Measurements from ENCODE around the gene UROS. TPM values are rescaled to one million over a fixed set of nuclear protein-coding genes. Genes with fewer than 3 reads are reported as not detected.

Gene UROS
- total RNA-seq, 6 donors from 2014 or later = 26.3 to 48.0 (median 37.2) TPM

- peaks cover 3 to 73% (median 44%) of the 10 kb centered on the region in 4 donors for H3K36me3 ChIP-seq
- WGBS, 2 donors = 80 to 100% methylated on average over 1 of the region's 1 CpG
- H3K4me3 ChIP-seq = no peak overlapping the region
- DNase-seq = no peak
- H3K27me3 ChIP-seq = no peaks in the 10 kb centered on the region
- no peaks in the 10 kb centered on the region for H3K4me1 ChIP-seq
- no peak for ATAC-seq (ENCODE audit: low FRiP score in 2 of 2)
- H3K9me3 ChIP-seq = no peaks in the 10 kb centered on the region
- no peak overlapping the region for H3K27ac ChIP-seq
- no peak for TF ChIP-seq EP300 (IDR thresholded peaks at IDR 0.05)
- no peak for TF ChIP-seq POLR2A (IDR thresholded peaks at IDR 0.05)
- no peak for TF ChIP-seq POLR2AphosphoS5 (IDR thresholded peaks at IDR 0.05)
- TF ChIP-seq, protein P1, sequence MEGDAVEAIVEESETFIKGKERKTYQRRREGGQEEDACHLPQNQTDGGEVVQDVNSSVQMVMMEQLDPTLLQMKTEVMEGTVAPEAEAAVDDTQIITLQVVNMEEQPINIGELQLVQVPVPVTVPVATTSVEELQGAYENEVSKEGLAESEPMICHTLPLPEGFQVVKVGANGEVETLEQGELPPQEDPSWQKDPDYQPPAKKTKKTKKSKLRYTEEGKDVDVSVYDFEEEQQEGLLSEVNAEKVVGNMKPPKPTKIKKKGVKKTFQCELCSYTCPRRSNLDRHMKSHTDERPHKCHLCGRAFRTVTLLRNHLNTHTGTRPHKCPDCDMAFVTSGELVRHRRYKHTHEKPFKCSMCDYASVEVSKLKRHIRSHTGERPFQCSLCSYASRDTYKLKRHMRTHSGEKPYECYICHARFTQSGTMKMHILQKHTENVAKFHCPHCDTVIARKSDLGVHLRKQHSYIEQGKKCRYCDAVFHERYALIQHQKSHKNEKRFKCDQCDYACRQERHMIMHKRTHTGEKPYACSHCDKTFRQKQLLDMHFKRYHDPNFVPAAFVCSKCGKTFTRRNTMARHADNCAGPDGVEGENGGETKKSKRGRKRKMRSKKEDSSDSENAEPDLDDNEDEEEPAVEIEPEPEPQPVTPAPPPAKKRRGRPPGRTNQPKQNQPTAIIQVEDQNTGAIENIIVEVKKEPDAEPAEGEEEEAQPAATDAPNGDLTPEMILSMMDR (IDR thresholded peaks at IDR 0.05) = no peak
These were observed 11.8 kb downstream of the UROS start for GRCh38 chr10:125811251-125811650.

DNA sequence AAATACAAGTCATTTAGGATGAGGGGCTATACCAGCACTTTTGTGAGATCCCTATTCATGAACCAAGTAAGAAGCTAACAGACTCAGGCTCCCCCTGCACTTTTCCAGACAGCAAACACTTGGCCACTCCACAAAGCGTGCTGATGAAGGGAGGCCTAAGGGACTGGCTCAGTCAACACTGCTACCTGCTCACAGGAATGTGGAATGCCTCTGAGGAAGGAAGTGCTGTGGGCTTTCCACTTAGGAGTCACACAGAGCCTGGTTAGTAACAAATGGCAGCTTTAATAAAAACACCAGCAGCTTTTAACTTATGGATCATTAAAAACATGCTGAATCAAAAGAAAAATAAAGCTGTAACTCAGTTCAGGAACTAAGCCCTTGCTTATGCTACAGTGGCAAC is 15.0 kb downstream of the UROS start:
- no peaks in the 10 kb centered on the region for H3K27me3 ChIP-seq
- H3K4me1 ChIP-seq = no peaks in the 10 kb centered on the region
- TF ChIP-seq, protein P1 (IDR thresholded peaks at IDR 0.05) = no peak
- no peak for TF ChIP-seq POLR2AphosphoS5 (IDR thresholded peaks at IDR 0.05)
- 100% methylated on average over 1 of the region's 1 CpG for WGBS, 2 donors
- peak in 1 of 2 donors; percentile 56 for ATAC-seq (ENCODE audit: low FRiP score in 2 of 2)
- H3K36me3 ChIP-seq = peaks cover 3 to 70% (median 31%) of the 10 kb centered on the region in 4 donors
- DNase-seq = no peak
- H3K9me3 ChIP-seq = no peaks in the 10 kb centered on the region
- no peak overlapping the region for H3K27ac ChIP-seq
- no peak overlapping the region for H3K4me3 ChIP-seq

DNA sequence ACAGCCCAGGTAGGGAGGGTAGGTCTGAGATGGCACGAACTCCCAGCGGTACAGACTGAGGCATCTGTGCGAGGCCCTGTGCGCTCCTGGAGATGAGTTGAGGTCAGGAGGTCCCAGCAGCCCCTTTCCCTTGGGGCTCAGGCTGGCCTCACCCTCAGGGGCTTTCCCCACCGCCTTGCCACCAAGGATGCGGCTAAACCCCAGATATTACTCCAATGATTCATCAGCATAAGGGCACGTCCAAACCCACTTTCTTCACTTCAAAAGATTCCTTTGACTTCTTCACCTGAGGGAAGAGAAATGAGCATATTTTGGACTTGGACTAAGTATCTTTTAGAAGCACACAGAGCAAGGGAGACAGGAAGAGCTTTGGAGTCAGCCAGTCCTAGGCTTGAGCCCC is 20.3 kb downstream of the UROS start:
- no peaks in the 10 kb centered on the region for H3K27me3 ChIP-seq
- no peaks in the 10 kb centered on the region for H3K4me1 ChIP-seq
- WGBS, 2 donors = 94 to 98% methylated on average over 3 to 7 of the region's 7 CpGs
- H3K36me3 ChIP-seq = peaks cover 0 to 66% (median 35%) of the 10 kb centered on the region in 4 donors
- H3K9me3 ChIP-seq = no peaks in the 10 kb centered on the region
- DNase-seq (peak in 1 of 2 donors; percentile 26), ATAC-seq (ENCODE audit: low FRiP score in 2 of 2) (no peak)
- no peak for TF ChIP-seq POLR2A (IDR thresholded peaks at IDR 0.05)
- H3K4me3 ChIP-seq = no peak overlapping the region
- no peak overlapping the region for H3K27ac ChIP-seq

DNA sequence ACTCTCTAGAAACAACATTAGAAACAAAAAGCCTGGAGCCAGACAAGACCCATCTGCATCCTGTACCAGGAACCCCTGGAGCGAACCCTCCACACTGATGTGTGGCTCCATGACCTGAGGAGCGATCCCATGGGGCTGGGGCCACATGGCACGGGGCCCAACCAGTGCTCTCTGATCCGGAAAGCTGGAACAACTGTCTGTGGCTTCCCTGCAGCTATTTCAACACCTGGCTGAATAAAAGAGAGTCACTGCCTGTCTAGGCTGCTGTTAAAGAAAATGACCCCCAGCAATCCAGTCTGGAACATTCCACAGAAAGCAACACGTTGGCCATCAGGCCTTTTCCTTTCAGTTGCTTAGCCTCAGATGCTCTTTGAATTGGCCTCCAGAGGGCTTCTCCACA is 20.9 kb downstream of the UROS start:
- DNase-seq = peak in 1 of 2 donors; percentile 48
- H3K27ac ChIP-seq = no peak overlapping the region
- no peak overlapping the region for H3K4me3 ChIP-seq

DNA sequence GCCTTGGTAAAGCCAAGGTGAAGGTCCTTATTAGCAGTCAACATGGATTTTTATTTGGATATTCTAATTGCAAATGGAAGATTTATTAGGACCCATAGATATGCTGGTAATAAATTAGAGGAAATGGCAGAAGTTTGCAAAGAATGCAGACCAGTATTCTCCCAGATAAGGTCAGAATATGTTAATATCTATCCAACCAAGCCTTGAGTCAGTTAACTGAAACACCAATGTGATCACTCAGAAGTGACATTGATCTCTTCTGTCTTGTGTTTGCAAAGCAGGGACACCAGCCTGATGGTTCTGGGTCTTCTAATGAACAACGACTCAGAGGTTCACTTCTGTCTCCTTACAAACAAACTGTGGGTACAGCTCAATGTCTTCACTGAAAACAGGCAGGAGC is 21.5 kb downstream of the UROS start:
- Histone ChIP-seq H3K27me3 (no peaks in the 10 kb centered on the region), H3K9me3 (no peaks in the 10 kb centered on the region), H3K27ac (no peak overlapping the region), H3K36me3 (peaks cover 0 to 62% (median 29%) of the 10 kb centered on the region in 4 donors), H3K4me3 (no peak overlapping the region), H3K4me1 (no peaks in the 10 kb centered on the region)
- ATAC-seq (ENCODE audit: low FRiP score in 2 of 2) = no peak
- no peak for DNase-seq
- TF ChIP-seq EP300 (IDR thresholded peaks at IDR 0.05) (no peak), POLR2A (IDR thresholded peaks at IDR 0.05) (no peak), POLR2AphosphoS5 (IDR thresholded peaks at IDR 0.05) (no peak)
- TF ChIP-seq, protein P1 (IDR thresholded peaks at IDR 0.05) = no peak
- 75 to 94% methylated on average over 1 of the region's 1 CpG for WGBS, 2 donors

More for the DNA sequence above, 20.9 kb downstream of the UROS start:
- Histone ChIP-seq H3K27me3 (no peaks in the 10 kb centered on the region), H3K9me3 (no peaks in the 10 kb centered on the region), H3K36me3 (peaks cover 0 to 66% (median 34%) of the 10 kb centered on the region in 4 donors), H3K4me1 (no peaks in the 10 kb centered on the region)
- no peak for TF ChIP-seq POLR2A (IDR thresholded peaks at IDR 0.05)
- no peak for TF ChIP-seq POLR2AphosphoS5 (IDR thresholded peaks at IDR 0.05)
- no peak for TF ChIP-seq EP300 (IDR thresholded peaks at IDR 0.05)
- TF ChIP-seq, protein P1 (IDR thresholded peaks at IDR 0.05) = no peak
- no peak for ATAC-seq (ENCODE audit: low FRiP score in 2 of 2)
- 85 to 95% methylated on average over 4 to 5 of the region's 5 CpGs for WGBS, 2 donors

All from upper lobe of left lung (tissue), 6 donors.